Measurements from ENCODE around the gene PCNX2. TPM values are rescaled to one million over a fixed set of nuclear protein-coding genes. Genes with fewer than 3 reads are reported as not detected.

The PCNX2 gene
- 0.98 TPM for polyA plus RNA-seq (2012; ENCODE audit: insufficient read length, low read depth)

- TF ChIP-seq REST (IDR thresholded peaks at IDR 0.05; ENCODE audit: insufficient read depth in 1 of 2, low read depth in 2 of 2, low read length in 2 of 2) (no peak), SIN3A (IDR thresholded peaks at IDR 0.05; ENCODE audit: borderline replicate concordance, insufficient read depth, low read length) (no peak), TAF1 (IDR thresholded peaks at IDR 0.05; ENCODE audit: borderline replicate concordance, insufficient read depth, low read length) (no peak), FOXP2 (optimal IDR thresholded peaks at IDR 0.05; ENCODE audit: borderline replicate concordance, extremely low read depth, extremely low read length, insufficient read depth) (no peak)
Measured at GRCh38 chr1:233295237-233295974, at the start of gene PCNX2. Gene PCNX2, minus strand, starts transcription at chr1:233295725. Its CDS starts 247 bp downstream, at chr1:233295478.

- no peak for TF ChIP-seq TAF1 (IDR thresholded peaks at IDR 0.05; ENCODE audit: borderline replicate concordance, insufficient read depth, low read length)
- no peak for TF ChIP-seq FOXP2 (optimal IDR thresholded peaks at IDR 0.05; ENCODE audit: borderline replicate concordance, extremely low read depth, extremely low read length, insufficient read depth)
- no peak for TF ChIP-seq REST (IDR thresholded peaks at IDR 0.05; ENCODE audit: insufficient read depth in 1 of 2, low read depth in 2 of 2, low read length in 2 of 2)
- no peak for TF ChIP-seq POLR2AphosphoS5 (IDR thresholded peaks at IDR 0.05; ENCODE audit: low read depth, low read length)
- no peak for TF ChIP-seq SIN3A (IDR thresholded peaks at IDR 0.05; ENCODE audit: borderline replicate concordance, insufficient read depth, low read length)
Measured at GRCh38 chr1:233343262-233343661, 47.7 kb upstream of the PCNX2 start.

GRCh38 chr1:233342086-233342485 lies 46.6 kb upstream of the PCNX2 start:
- TF ChIP-seq REST (IDR thresholded peaks at IDR 0.05; ENCODE audit: insufficient read depth in 1 of 2, low read depth in 2 of 2, low read length in 2 of 2): no peak
- TF ChIP-seq POLR2AphosphoS5 (IDR thresholded peaks at IDR 0.05; ENCODE audit: low read depth, low read length): no peak
- TF ChIP-seq TAF1 (IDR thresholded peaks at IDR 0.05; ENCODE audit: borderline replicate concordance, insufficient read depth, low read length): no peak
- TF ChIP-seq SIN3A (IDR thresholded peaks at IDR 0.05; ENCODE audit: borderline replicate concordance, insufficient read depth, low read length): no peak
- no peak for TF ChIP-seq FOXP2 (optimal IDR thresholded peaks at IDR 0.05; ENCODE audit: borderline replicate concordance, extremely low read depth, extremely low read length, insufficient read depth)

GRCh38 chr1:233340966-233341516 lies 45.5 kb upstream of the PCNX2 start:
- TF ChIP-seq SIN3A (IDR thresholded peaks at IDR 0.05; ENCODE audit: borderline replicate concordance, insufficient read depth, low read length): no peak
- TF ChIP-seq POLR2AphosphoS5 (IDR thresholded peaks at IDR 0.05; ENCODE audit: low read depth, low read length): no peak
- no peak for TF ChIP-seq FOXP2 (optimal IDR thresholded peaks at IDR 0.05; ENCODE audit: borderline replicate concordance, extremely low read depth, extremely low read length, insufficient read depth)
- no peak for TF ChIP-seq TAF1 (IDR thresholded peaks at IDR 0.05; ENCODE audit: borderline replicate concordance, insufficient read depth, low read length)
- no peak for TF ChIP-seq REST (IDR thresholded peaks at IDR 0.05; ENCODE audit: insufficient read depth in 1 of 2, low read depth in 2 of 2, low read length in 2 of 2)

All from PFSK-1 (cell line).